ENCODE data around the gene PANK4.
"Not testable (repeated sequence)": the region's sequence is repeated elsewhere in the genome, so short reads cannot be mapped to it uniquely, and the experiment has no call there.

PANK4 gene

GRCh38 chr1:2473198-2473597 lies 53.2 kb downstream of the PANK4 start:
- DNase-seq = no peak

- DNase-seq = no peak
These were observed 53.7 kb downstream of the PANK4 start for GRCh38 chr1:2472561-2473177.

GRCh38 chr1:2472109-2472508 lies 54.3 kb downstream of the PANK4 start:
- no peak for DNase-seq

- DNase-seq = no peak
These were observed 54.8 kb downstream of the PANK4 start for GRCh38 chr1:2471587-2472001.

GRCh38 chr1:2471159-2471471 lies 55.3 kb downstream of the PANK4 start:
- DNase-seq = no peak

- no peak for DNase-seq
These were observed 55.9 kb downstream of the PANK4 start for GRCh38 chr1:2470290-2471158.

- DNase-seq = no peak
These were observed 57.1 kb downstream of the PANK4 start for GRCh38 chr1:2469103-2469940.

- no peak for DNase-seq
These were observed 57.9 kb downstream of the PANK4 start for GRCh38 chr1:2468540-2468939.

- DNase-seq = no peak
These were observed 58.3 kb downstream of the PANK4 start for GRCh38 chr1:2468041-2468472.

GRCh38 chr1:2466958-2467554 lies 59.3 kb downstream of the PANK4 start:
- DNase-seq = peak; percentile 44

- no peak for DNase-seq
These were observed 60.1 kb downstream of the PANK4 start for GRCh38 chr1:2466270-2466665.

GRCh38 chr1:2465371-2466269 lies 60.8 kb downstream of the PANK4 start:
- no peak for DNase-seq

- no peak for DNase-seq
These were observed 63.0 kb downstream of the PANK4 start for GRCh38 chr1:2463396-2463795.

- DNase-seq = no peak
These were observed 63.6 kb downstream of the PANK4 start for GRCh38 chr1:2462819-2463218.

GRCh38 chr1:2460996-2461751 lies 65.2 kb downstream of the PANK4 start:
- no peak for DNase-seq

- no peak for DNase-seq
These were observed 66.2 kb downstream of the PANK4 start for GRCh38 chr1:2460203-2460602.

- no peak for DNase-seq
These were observed 66.6 kb downstream of the PANK4 start for GRCh38 chr1:2459757-2460156.

- DNase-seq = not testable (repeated sequence)
These were observed 67.2 kb downstream of the PANK4 start for GRCh38 chr1:2459102-2459753.

- no peak for DNase-seq
These were observed 67.7 kb downstream of the PANK4 start for GRCh38 chr1:2458687-2459086.
